NCI-H2196 (cell line): Measurements from ENCODE around the gene SLC3A2.
A peak's percentile ranks its signal among the peaks of the same experiment; 100 is the strongest.

ENCODE experiments used
- DNase-seq: peaks from one replicate; lab custom pipeline; 2025; ENCODE audit not compliant: unreplicated experiment; lab: John Stamatoyannopoulos, UW

Gene SLC3A2

DNA sequence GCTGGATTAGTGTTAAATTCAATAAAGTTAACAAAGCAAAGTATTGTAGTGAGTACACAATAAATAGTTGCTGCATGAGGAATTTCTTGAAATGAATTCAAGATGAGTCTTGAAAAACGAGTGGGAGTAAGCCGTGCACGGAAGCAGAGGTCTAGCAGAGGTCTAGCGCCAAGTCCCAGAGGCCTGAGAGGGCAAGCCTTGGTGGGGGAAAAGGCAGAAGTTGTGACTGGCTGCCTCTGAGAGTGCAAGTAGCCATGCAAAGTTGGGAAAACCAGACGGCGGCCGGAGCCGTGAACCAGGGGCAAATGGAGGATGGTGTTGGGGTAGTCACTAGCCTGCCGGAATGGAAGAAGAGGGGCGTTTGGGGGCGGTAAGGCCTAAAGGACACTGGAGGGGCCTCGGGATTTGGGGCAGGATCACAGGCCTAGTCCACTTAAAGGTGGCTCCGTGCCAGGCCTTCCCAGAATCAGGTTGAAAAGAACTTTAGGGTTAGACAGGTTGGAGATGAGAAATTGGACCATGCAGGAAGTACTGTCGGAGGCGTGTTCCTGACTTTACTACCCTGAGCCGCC, 379 bp upstream of the SLC3A2 start:
- DNase-seq: peak; percentile 28

DNA sequence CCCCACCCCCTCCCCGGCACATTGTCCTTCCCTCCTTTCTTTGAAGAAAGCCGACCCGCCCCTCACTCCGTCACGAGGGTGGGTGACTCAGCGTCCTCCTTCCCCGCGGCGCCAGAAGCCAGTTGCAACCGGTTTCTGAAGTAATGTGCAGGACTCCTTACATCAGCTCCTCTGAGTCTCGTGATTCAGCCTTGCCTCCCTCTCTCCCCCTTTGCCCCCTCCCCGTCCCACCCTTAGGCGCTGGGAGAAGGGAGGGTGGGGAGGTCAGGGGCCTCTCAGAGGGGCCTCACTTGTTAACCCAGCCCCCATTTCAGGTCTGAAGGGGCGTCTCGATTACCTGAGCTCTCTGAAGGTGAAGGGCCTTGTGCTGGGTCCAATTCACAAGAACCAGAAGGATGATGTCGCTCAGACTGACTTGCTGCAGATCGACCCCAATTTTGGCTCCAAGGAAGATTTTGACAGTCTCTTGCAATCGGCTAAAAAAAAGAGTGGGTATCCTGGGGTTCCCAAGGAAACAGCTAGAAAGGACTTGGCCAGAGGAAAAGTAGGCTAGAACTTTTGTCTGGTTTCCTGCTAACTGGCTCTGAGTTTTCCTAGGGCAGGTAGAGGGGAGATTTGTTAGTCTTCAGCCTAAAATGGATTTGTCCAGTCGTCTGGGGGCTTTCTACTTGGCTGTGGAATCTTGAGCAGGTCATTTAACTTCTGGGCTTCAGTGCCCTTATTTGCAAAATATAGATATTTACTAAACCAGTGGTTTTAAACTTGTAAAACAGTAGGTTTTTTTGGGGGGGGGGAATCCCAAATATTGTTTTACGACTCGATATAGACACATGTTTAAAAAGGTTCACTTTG, 1.1 kb downstream of the SLC3A2 start:
- peak; percentile 93 for DNase-seq

DNA sequence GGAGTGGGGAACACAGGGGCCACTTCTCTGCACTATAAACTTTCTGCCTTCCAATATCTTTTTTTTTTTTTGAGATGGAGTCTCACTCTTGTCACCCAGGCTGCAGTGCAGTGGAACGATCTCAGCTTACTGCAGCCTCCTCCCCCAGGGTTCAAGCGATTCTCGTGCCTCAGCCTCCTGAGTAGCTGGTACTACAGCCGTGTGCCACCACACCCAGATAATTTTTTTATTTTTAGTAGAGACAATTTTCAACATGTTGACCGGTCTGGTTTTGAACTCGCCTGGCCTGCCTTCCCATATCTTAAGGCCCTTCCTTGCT, 1.7 kb downstream of the SLC3A2 start:
- no peak for DNase-seq

DNA sequence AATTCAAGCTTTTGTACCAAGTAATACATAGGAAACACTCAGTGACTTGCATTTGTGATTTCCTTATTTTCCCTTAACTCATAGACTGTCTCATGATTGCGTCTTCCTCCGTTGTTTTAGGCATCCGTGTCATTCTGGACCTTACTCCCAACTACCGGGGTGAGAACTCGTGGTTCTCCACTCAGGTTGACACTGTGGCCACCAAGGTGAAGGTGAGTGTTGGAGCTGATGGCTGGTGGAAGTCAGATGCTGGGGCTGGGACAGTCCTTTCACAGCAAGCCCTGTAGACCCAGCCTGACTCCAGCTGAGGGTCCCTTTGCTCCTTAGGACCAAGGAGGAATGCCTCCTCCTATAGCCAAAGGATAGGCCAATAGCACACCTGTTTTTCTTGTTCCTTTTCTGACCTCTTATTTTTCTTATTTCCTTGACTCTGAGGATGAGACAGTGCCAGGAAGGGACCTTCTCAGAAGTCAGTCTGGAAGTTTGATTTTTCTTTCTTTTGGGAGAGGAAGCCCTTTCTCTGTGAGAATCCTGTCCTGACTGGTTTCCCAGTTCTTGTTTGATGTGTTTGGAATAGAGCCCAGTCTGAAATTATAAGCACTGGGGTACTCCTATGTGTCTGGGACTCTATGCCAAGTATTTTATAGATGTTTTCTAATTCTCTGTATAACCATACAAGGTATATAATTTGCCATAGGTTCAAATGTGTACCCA, 2.2 kb downstream of the SLC3A2 start:
- DNase-seq: no peak

DNA sequence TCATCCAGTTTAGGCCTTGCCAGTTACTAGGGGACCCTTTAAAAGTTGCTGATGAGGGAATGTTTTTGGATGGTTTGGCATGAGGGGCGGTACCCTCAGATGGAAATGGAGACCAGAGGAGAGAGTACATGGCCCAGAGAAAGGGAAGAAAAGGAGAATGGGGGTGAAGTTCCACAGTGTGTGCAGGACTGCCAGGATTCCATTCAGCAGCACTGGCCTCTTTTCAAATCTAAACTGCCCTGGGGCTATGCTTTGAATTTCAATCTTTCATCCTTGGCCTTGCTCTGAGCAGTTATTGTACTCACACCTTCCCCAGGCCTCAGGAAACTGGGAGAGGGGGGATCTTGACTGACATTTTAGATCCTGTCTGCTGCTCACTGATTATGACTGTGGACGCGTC, 3.0 kb downstream of the SLC3A2 start:
- DNase-seq: no peak

DNA sequence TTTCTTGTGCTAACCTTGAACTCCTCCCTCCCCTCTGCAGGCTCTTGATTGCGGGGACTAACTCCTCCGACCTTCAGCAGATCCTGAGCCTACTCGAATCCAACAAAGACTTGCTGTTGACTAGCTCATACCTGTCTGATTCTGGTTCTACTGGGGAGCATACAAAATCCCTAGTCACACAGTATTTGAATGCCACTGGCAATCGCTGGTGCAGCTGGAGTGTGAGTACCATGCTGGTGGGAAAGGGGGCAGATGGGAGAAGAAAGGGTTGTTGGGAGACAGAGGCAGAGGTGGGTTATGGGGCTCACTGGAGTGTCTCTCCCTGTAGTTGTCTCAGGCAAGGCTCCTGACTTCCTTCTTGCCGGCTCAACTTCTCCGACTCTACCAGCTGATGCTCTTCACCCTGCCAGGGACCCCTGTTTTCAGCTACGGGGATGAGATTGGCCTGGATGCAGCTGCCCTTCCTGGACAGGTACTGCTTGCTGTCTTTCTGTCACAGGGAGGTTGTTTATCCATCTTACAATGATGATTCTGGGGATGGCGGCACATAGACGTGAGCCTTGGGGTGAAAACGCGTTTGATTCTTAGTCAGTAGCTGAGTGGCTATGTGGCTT, 4.5 kb downstream of the SLC3A2 start:
- no peak for DNase-seq

DNA sequence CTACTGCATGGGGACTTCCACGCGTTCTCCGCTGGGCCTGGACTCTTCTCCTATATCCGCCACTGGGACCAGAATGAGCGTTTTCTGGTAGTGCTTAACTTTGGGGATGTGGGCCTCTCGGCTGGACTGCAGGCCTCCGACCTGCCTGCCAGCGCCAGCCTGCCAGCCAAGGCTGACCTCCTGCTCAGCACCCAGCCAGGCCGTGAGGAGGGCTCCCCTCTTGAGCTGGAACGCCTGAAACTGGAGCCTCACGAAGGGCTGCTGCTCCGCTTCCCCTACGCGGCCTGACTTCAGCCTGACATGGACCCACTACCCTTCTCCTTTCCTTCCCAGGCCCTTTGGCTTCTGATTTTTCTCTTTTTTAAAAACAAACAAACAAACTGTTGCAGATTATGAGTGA, 7.7 kb downstream of the SLC3A2 start:
- no peak for DNase-seq

DNA sequence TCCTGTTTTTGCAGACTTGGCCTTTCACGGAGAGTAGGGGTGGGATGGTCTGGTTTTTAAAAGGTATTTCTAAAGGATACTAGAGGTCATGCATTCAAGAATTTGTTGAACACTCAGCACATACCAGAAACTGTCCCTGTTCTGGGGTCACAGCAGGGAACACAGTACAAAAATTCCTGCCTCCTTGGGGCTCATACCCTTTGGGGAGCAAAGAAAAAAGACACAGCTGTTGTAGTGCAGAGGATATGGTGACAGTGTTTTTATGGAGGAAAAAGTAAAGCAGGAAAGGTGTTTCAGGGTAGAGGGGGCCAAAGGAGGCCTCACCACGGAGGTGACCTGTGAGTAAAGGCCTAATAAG, 8.4 kb downstream of the SLC3A2 start:
- DNase-seq: no peak

DNA sequence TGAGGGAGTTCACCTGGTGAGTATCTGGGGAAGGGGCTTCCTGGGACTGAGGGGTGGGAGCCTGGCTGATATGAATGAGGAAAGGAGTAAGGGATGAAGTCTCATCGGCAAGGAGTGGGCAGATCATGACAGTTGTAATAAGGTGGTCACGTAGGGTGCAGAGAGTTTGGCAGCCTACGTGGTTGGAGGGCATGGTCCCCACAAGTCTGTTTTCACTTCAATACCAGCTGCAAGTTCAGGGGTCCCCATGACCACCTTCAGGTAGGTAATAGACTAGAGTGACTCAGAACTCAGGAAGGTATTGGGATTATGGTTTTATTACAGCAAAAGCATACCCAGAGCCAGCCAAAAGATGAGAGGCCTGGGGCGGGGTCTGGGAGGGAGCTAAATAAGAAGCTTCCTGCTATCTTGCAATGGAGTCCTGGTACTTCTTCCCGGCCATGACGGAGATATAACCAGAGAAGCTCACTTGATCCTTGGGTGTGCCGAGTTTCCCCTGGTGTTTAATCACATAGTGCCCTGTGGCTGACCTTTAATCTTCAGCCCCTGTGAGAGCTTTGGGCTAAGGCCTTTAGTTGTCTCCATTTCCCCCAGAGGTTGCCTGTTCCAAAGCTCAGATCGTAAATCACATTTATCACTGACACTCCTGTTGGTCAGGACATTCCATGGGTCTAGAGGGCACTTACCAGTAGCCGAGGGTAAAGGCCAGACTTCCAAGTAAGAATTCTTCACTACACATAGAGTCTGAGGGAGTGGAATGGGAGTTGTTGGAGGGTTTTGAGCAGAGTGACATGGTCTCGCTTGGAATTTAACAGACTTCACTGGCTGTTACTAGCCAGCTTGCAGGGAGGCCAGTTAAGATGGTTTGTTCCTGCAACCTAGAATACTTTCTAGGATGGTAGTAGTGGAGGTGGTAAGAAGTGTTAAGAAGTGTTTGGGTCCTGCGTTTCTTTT, 9.1 kb downstream of the SLC3A2 start:
- DNase-seq: peak; percentile 21

DNA sequence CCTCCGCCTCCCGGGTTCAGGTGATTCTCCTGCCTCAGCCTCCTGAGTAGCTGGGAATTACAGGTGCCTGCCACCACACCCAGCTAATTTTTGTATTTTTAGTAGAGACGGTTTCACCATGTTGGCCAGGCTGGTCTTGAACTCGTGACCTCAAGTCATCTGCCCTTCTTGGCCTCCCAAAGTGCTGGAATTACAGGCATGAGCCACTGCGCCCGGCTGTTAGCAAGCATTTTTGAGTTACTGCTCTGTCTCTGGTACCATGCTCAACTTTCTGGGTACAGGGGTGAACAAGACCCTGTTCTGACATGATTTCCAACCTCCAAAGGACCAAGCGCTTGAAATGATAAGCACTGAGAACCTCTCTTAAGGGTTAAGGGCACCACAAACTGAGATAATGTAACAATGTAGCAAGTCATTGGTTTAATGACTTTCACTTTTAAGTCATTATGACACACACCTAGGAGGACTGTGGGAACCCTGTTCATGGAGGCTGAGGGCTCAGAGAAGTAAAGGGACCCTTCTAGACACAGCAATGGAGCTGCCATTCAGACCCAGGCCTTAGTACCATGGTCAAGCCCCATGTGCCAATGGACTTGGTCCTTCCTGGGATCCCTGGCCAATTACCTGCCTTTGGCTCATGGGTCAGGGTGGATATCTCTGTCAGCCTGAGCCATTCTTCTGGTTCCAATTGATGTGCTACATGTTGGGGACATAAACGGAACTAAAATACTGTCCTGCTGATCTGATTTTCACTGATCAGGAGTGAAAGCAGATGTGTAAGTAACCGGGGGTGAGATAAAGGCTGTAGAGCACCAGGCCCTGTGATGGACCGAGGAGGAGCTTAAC, 11.6 kb downstream of the SLC3A2 start:
- DNase-seq: no peak

DNA sequence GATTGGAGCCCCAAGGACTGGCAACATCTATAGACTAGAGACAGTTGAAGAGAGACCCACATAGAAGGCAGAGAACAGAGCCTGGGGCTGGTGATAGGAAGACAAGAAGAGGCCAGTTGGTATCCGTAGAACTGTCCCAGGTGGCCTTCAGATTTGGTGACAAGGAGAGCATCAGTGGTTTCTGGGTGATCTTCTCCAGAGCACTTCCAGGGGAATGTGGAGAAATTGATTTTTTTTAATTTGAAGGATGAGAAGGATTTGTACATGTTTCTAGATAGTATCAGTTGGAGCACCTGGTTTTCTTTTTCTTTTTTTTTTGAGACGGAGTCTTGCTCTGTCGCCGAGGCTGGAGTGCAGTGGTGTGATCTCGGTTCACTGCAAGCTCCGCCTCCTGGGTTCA, 14.8 kb downstream of the SLC3A2 start:
- no peak for DNase-seq

DNA sequence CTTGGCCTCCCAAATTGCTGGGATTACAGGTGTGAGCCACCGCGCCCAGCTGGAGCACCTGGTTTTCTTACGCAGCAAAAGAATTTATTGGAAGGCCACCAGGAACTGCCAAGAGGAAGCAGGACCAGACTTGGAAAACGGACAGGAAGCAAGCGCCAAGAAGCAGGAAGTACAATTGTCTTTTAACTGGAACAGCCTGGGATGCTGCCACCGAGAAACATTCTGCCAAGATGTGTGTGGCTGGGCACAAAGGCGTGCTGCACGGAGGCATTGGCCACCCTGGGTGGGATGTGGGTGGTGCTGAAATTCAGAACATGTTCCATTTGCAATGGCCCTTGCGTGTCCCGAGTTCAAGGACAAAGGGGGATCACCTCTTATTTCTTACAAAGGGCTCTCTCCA, 15.4 kb downstream of the SLC3A2 start:
- DNase-seq: no peak

DNA sequence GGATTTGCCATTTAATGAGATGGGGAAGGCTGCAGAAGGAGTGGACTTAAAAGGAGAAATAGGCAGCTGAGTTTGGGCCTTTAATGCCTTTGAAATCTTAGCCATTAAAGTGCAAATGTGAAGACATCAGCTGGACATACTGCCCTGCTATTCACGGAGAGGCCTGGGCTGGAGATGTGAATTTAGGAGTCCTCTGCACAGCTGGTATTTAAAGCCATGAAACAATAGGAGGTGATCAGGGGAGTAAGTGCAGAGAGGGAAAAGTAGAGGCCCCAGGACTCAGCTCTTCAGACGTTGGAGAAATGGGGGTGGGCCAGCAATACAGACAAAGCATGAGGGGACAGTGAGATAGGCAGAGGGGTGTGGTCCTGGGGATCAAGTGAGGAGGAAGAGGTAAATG, 16.6 kb downstream of the SLC3A2 start:
- no peak for DNase-seq

DNA sequence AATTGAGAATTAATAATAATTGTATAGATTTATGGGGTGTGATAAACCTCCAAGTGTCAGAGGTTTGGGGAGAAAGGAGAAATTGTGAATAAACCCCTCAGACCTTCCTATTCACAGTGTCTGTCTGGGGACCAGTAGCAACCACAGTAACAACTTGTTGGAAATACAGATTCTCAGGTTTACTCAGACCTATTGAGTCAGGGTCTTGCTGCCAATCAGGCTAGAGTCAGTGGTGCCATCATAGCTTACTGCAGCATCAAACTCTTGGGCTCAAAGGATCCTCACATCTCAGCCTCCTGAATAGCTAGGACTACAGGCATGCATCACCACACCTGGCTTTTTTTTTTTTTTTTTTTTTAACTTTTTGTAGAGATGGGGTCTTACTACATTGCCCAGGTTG, 17.3 kb downstream of the SLC3A2 start:
- DNase-seq: no peak

DNA sequence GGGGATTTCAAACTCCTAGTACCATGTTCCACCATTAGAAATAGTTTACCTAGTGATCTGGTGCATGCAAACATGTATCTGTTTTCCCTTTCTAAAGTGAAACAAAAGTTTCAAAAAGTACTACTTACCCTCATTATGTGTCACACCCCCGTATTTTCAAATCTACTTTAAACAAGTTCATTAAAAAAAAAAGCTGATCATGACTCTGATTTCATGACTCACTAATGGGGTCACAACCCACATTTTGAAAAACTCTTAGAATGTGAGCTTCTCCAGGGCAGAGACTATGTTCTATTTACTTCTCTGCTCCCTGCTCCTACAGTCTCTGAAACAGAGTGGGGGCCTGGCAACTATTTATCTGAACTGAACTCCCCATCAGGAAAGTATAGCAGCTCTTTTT, 22.2 kb downstream of the SLC3A2 start:
- DNase-seq: no peak

DNA sequence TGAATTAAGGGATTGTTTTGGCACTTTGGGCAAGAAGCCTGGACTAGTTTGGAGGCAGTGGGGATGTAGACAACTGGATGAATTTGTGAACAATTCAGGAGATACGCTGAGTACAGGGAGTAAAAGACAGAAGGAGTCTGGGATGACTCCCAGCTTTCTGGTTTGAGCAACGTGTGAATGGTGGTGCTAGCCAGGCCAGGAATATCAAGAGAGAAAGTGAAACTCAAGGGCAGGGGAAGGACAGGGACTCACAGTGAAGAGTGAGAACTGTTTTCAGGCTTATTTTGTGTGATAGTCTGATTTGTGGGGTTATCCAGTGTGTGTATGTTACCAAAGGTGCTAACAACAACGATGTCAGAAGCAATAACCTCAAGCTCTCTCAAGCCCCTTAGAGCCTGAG, 24.6 kb downstream of the SLC3A2 start:
- DNase-seq: no peak

DNA sequence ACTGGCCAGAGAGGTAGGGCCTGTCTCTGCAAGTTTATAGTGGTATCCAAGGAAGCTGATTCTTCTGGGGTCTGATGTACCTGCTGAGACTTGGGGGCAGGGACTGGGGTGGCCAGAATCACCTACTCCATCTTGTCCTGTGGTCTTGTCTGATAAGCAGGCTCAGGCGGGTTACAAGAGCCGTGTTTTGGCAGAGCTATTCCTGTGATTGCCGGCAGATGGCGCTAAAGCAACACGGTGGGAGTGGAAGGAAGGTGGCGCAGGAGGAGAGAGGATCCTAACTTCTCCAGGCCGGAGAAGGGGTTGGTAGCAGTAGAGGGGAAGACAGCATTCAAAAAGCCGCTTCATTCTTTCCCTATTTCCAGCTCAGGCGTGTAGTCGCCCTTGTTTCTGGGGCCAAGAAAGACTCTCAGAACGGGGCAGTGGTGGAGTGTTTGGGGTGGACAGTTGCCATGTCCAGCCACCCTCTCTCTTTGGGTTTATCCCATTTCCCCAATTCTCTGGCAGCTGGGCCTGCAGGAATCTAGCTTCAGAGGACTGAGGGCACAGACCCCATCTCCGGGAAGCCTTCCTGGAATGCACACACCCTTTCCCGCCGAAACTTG, 25.3 kb downstream of the SLC3A2 start:
- peak; percentile 85 for DNase-seq

DNA sequence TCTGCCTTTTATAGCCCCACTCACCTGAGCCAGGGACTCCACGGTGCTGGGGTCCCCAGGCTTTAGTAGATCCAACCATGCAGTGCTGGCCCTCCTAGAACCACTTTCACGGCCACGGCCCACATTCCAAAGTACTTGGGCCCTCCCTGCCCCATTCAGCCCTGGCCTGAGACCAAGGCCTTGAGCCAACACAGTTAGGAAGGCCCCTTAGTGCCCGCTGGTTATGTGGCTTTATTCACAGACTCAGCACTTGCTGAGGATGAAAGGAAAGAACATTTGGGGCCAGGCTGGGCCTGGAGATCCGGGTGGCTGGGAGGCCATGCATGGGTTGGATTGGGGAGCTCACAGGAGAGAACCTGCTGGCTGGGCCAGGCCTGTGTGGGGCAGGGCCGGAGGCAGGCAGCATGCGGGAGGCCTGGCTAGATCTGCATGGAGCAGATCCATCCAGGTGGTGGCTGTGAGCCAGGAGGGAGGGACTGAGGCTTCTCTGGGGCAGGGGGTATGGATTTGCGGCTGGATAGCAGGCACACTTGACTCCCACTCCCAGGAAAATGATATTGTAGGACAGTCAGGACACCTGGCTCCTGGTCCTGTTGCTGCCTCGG, 27.9 kb downstream of the SLC3A2 start:
- no peak for DNase-seq
